SU-DHL-6 (cell line): ENCODE measurements around the gene GATA3.

ENCODE experiments used
- EZH2phosphoT487 ChIP-seq: fragments of 200-600 bp; sonication (generic), shearing (Covaris generic); conservative IDR thresholded peaks from 2 replicates; pipeline ENCODE4 v1.6.1; 2018; ENCODE audit warnings: mild to moderate bottlenecking, antibody characterized with exemption, low read length, moderate library complexity, mixed read lengths
- TF ChIP-seq, protein P1 (sequence below): fragments of 200-600 bp; sonication (generic); IDR thresholded peaks from one replicate; pipeline ENCODE4 v1.5.1; 2017; ENCODE audit warnings: antibody characterized with exemption, mild to moderate bottlenecking, low read length, moderate library complexity; ENCODE audit not compliant: insufficient read depth, poor library complexity, severe bottlenecking

DNA sequence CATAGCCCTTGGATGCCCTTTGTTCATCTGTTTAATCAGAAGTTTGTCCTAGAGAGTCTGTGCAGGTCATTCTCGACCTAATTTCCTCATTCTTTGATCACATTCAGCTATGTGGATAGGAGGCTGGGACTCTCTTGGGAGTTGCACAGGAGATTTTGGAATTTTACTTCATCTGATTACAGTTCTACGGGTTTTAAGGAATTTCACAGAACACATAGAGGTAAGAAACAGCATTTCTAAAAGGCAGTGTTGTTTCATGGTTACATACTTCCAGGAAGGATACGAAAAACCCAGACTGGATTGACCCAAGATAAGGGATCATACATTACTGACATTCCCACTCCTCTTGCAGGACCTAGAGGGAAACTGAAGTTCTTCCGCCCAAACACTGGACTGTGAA, 45.9 kb downstream of the GATA3 start:
- TF ChIP-seq, protein P1, sequence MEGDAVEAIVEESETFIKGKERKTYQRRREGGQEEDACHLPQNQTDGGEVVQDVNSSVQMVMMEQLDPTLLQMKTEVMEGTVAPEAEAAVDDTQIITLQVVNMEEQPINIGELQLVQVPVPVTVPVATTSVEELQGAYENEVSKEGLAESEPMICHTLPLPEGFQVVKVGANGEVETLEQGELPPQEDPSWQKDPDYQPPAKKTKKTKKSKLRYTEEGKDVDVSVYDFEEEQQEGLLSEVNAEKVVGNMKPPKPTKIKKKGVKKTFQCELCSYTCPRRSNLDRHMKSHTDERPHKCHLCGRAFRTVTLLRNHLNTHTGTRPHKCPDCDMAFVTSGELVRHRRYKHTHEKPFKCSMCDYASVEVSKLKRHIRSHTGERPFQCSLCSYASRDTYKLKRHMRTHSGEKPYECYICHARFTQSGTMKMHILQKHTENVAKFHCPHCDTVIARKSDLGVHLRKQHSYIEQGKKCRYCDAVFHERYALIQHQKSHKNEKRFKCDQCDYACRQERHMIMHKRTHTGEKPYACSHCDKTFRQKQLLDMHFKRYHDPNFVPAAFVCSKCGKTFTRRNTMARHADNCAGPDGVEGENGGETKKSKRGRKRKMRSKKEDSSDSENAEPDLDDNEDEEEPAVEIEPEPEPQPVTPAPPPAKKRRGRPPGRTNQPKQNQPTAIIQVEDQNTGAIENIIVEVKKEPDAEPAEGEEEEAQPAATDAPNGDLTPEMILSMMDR, result no peak
- no peak for TF ChIP-seq EZH2phosphoT487
